Superior temporal gyrus (tissue), 1 donor: Measurements from ENCODE around the gene CD37.
"Not testable (repeated sequence)": the region's sequence is repeated elsewhere in the genome, so short reads cannot be mapped to it uniquely, and the experiment has no call there.

ENCODE experiments used
- DNase-seq: peaks from one replicate; pipeline ENCODE4 v3.0.0-alpha.2; 2016; ENCODE audit errors: extremely low spot score

CD37 gene

GRCh38 chr19:49335071-49335783 lies at the start of gene CD37:
CD37 (plus strand) TSS chr19:49335406; CDS start chr19:49335541, 135 bp downstream.
- DNase-seq, result no peak

- DNase-seq, result no peak
Observed at GRCh38 chr19:49287141-49287770, 48.0 kb upstream of the CD37 start.

- not testable (repeated sequence) for DNase-seq
Observed at GRCh38 chr19:49288205-49288604, 47.0 kb upstream of the CD37 start.

GRCh38 chr19:49289286-49289685 lies 45.9 kb upstream of the CD37 start:
- DNase-seq, result not testable (repeated sequence)

- no peak for DNase-seq
Observed at GRCh38 chr19:49290517-49290916, 44.7 kb upstream of the CD37 start.

GRCh38 chr19:49294401-49294800 lies 40.8 kb upstream of the CD37 start:
- DNase-seq, result no peak

- DNase-seq, result no peak
Observed at GRCh38 chr19:49295208-49295880, 39.9 kb upstream of the CD37 start.

GRCh38 chr19:49297403-49297802 lies 37.8 kb upstream of the CD37 start:
- no peak for DNase-seq

- not testable (repeated sequence) for DNase-seq
Observed at GRCh38 chr19:49298653-49299052, 36.6 kb upstream of the CD37 start.

- peak; percentile 52 for DNase-seq
Observed at GRCh38 chr19:49301165-49301865, 33.9 kb upstream of the CD37 start.

- DNase-seq, result no peak
Observed at GRCh38 chr19:49301866-49302252, 33.3 kb upstream of the CD37 start.

GRCh38 chr19:49306734-49307133 lies 28.5 kb upstream of the CD37 start:
- not testable (repeated sequence) for DNase-seq

GRCh38 chr19:49309087-49309486 lies 26.1 kb upstream of the CD37 start:
- DNase-seq, result no peak

GRCh38 chr19:49315111-49315510 lies 20.1 kb upstream of the CD37 start:
- DNase-seq, result no peak

GRCh38 chr19:49316284-49316683 lies 18.9 kb upstream of the CD37 start:
- no peak for DNase-seq

- DNase-seq, result no peak
Observed at GRCh38 chr19:49318296-49318695, 16.9 kb upstream of the CD37 start.

- no peak for DNase-seq
Observed at GRCh38 chr19:49324801-49325576, 10.2 kb upstream of the CD37 start, which contains the start of gene SLC6A16. SLC6A16 (minus strand) TSS chr19:49325191; CDS start chr19:49311347, 13,844 bp downstream.

- not testable (repeated sequence) for DNase-seq
Observed at GRCh38 chr19:49325756-49326155, 9.4 kb upstream of the CD37 start.

- DNase-seq, result no peak
Observed at GRCh38 chr19:49326165-49326704, 9.0 kb upstream of the CD37 start.

- DNase-seq, result no peak
Observed at GRCh38 chr19:49327878-49328544, 7.2 kb upstream of the CD37 start.
